H9 (cell line): Measurements from ENCODE around the gene PPM1H. TPM values are rescaled to one million over a fixed set of nuclear protein-coding genes. Genes with fewer than 3 reads are reported as not detected.
A peak's percentile ranks its signal among the peaks of the same experiment; 100 is the strongest.

Experiments used
- DNase-seq: peaks from one replicate; pipeline ENCODE4 v3.0.0-alpha.2; 2017
- H2AFZ ChIP-seq: one replicate; pipeline ENCODE4 v1.6.1; 2013; ENCODE audit warnings: mild to moderate bottlenecking, low read length, control low read depth, moderate library complexity
- H2AK5ac ChIP-seq: 2 replicates; pipeline ENCODE4 v1.6.1; 2013; ENCODE audit warnings: low read length, control low read depth, mixed read lengths; ENCODE audit not compliant: insufficient read length
- H2BK120ac ChIP-seq: one replicate; pipeline ENCODE4 v1.6.1; 2013; ENCODE audit warnings: low read depth, mild to moderate bottlenecking, low read length, control low read depth, inconsistent platforms; ENCODE audit not compliant: poor library complexity, severe bottlenecking
- H2BK12ac ChIP-seq: 2 replicates; pipeline ENCODE4 v1.6.1; 2013; ENCODE audit warnings: low read length, control low read depth, mixed read lengths, low read depth; ENCODE audit not compliant: insufficient read length
- H2BK15ac ChIP-seq: 2 replicates; pipeline ENCODE4 v1.6.1; 2013; ENCODE audit warnings: low read depth, low read length, control low read depth
- H2BK20ac ChIP-seq: one replicate; pipeline ENCODE4 v1.6.1; 2013; ENCODE audit warnings: low read depth, mild to moderate bottlenecking, low read length, control low read depth, inconsistent platforms; ENCODE audit not compliant: poor library complexity, severe bottlenecking
- H2BK5ac ChIP-seq: 2 replicates; pipeline ENCODE4 v1.6.1; 2013; ENCODE audit warnings: low read length, control low read depth, mixed read lengths; ENCODE audit not compliant: insufficient read length
- H3K14ac ChIP-seq: 2 replicates; pipeline ENCODE4 v1.6.1; 2013; ENCODE audit warnings: low read length, control low read depth; ENCODE audit not compliant: insufficient read depth
- H3K18ac ChIP-seq: 2 replicates; pipeline ENCODE4 v1.6.1; 2013; ENCODE audit warnings: low read depth, mild to moderate bottlenecking, mixed read lengths, low read length, control low read depth; ENCODE audit not compliant: insufficient read length
- H3K23ac ChIP-seq: 2 replicates; pipeline ENCODE4 v1.6.1; 2013; ENCODE audit warnings: low read length, control low read depth, mixed read lengths, low read depth; ENCODE audit not compliant: insufficient read length
- H3K23me2 ChIP-seq: 2 replicates; pipeline ENCODE4 v1.6.1; 2013; ENCODE audit warnings: low read depth, mild to moderate bottlenecking, mixed read lengths, low read length, control low read depth; ENCODE audit not compliant: insufficient read length, poor library complexity, severe bottlenecking
- H3K27ac ChIP-seq: 2 replicates; pipeline ENCODE4 v1.5.1; 2013; ENCODE audit warnings: low read length, control low read depth, mixed read lengths, low read depth; ENCODE audit not compliant: insufficient read length
- H3K27me3 ChIP-seq: 2 replicates; pipeline ENCODE4 v1.6.1; 2013; ENCODE audit warnings: low read length, control low read depth, inconsistent platforms; ENCODE audit not compliant: insufficient read depth
- H3K4ac ChIP-seq: 2 replicates; pipeline ENCODE4 v1.6.1; 2013; ENCODE audit warnings: low read depth, mild to moderate bottlenecking, control low read depth, inconsistent platforms, low read length, moderate library complexity
- H3K4me1 ChIP-seq: 2 replicates; pipeline ENCODE4 v1.6.1; 2013; ENCODE audit warnings: low read length, control low read depth, inconsistent platforms; ENCODE audit not compliant: insufficient read depth
- H3K4me2 ChIP-seq: 2 replicates; pipeline ENCODE4 v1.6.1; 2013; ENCODE audit warnings: low read length, control low read depth, mixed read lengths; ENCODE audit not compliant: insufficient read length, insufficient read depth
- H3K56ac ChIP-seq: 2 replicates; pipeline ENCODE4 v1.6.1; 2013; ENCODE audit warnings: low read depth, mild to moderate bottlenecking, mixed read lengths, low read length, control low read depth; ENCODE audit not compliant: insufficient read length
- H3K79me1 ChIP-seq: 2 replicates; pipeline ENCODE4 v1.6.1; 2013; ENCODE audit warnings: low read depth, mild to moderate bottlenecking, moderate library complexity, low read length, control low read depth, inconsistent platforms; ENCODE audit not compliant: insufficient read depth, poor library complexity, severe bottlenecking
- H3K79me2 ChIP-seq: 2 replicates; pipeline ENCODE4 v1.6.1; 2013; ENCODE audit warnings: low read length, control low read depth, inconsistent platforms; ENCODE audit not compliant: insufficient read depth
- H3K9ac ChIP-seq: 2 replicates; pipeline ENCODE4 v1.6.1; 2013; ENCODE audit warnings: low read length, control low read depth, mixed read lengths; ENCODE audit not compliant: insufficient read length; ENCODE audit errors: extremely low read depth
- H3K9me3 ChIP-seq: one replicate; pipeline ENCODE4 v1.6.1; 2013; ENCODE audit warnings: low read depth, low read length, inconsistent platforms; ENCODE audit not compliant: control insufficient read depth
- H3T11ph ChIP-seq: one replicate; pipeline ENCODE4 v1.6.1; 2013; ENCODE audit warnings: mild to moderate bottlenecking, low read length, control low read depth, inconsistent platforms
- H4K20me1 ChIP-seq: one replicate; pipeline ENCODE4 v1.6.1; 2013; ENCODE audit not compliant: control insufficient read depth, insufficient read length, insufficient read depth
- H4K5ac ChIP-seq: 2 replicates; pipeline ENCODE4 v1.6.1; 2013; ENCODE audit warnings: low read depth, mild to moderate bottlenecking, mixed read lengths, low read length, control low read depth; ENCODE audit not compliant: insufficient read length
- H4K8ac ChIP-seq: replicated peaks from 2 replicates; pipeline ENCODE4 v1.6.1; 2013; ENCODE audit warnings: low read length, control low read depth, mixed read lengths, low read depth; ENCODE audit not compliant: insufficient read length
- H4K91ac ChIP-seq: 2 replicates; pipeline ENCODE4 v1.6.1; 2013; ENCODE audit warnings: low read depth, mild to moderate bottlenecking, moderate library complexity, mixed read lengths, low read length, control low read depth; ENCODE audit not compliant: insufficient read length
- H3K27ac Mint-ChIP-seq, 3 experiments: 2 replicates in 2 of 3; 3 replicates in 1 of 3; pipeline ENCODE4 v1.8.0; 2020 to 2021; ENCODE audit warnings: mixed read lengths in 3 of 3, mild to moderate bottlenecking in 1 of 3, moderate library complexity in 1 of 3
- H3K27me3 Mint-ChIP-seq: 2 replicates; pipeline ENCODE4 v1.8.0; 2021; ENCODE audit warnings: low read depth, mild to moderate bottlenecking, moderate library complexity, mixed read lengths
- H3K36me3 Mint-ChIP-seq, 3 experiments: 2 replicates in 2 of 3; 3 replicates in 1 of 3; pipeline ENCODE4 v1.8.0; 2020 to 2021; ENCODE audit warnings: low read depth in 3 of 3, mixed read lengths in 3 of 3; ENCODE audit not compliant: insufficient read depth in 1 of 3
- H3K4me1 Mint-ChIP-seq, 2 experiments: 2 replicates each; pipeline ENCODE4 v1.8.0; 2020; ENCODE audit warnings: mixed read lengths in 2 of 2
- H3K4me3 Mint-ChIP-seq, 2 experiments: 2 replicates in 1 of 2; 3 replicates in 1 of 2; pipeline ENCODE4 v1.8.0; 2020 to 2021; ENCODE audit warnings: mild to moderate bottlenecking in 2 of 2, mixed read lengths in 2 of 2, moderate library complexity in 1 of 2
- H3K9me3 Mint-ChIP-seq, 2 experiments: 2 replicates in 1 of 2; 3 replicates in 1 of 2; pipeline ENCODE4 v1.8.0; 2020; ENCODE audit warnings: mild to moderate bottlenecking in 2 of 2, mixed read lengths in 2 of 2, moderate library complexity in 1 of 2
- WGBS: extraction: QIAGEN DNeasy Blood & Tissue Kit; methylation state at CpG from one replicate; pipeline ENCODE4 v1.1.7; 2013; ENCODE audit warnings: missing lambda C conversion rate, low lambda C conversion rate, mixed read lengths; ENCODE audit not compliant: insufficient read length; ENCODE audit errors: extremely low coverage; 5-methylcytosine and 5-hydroxymethylcytosine counted together
- total RNA-seq: library from RNA; stranded (reverse); gene quantifications from 2 replicates; pipeline ENCODE4 v1.2.1, GENCODE V29; 2021
- TF ChIP-seq, protein P1 (sequence below): fragments of 200-600 bp; sonication (generic); conservative IDR thresholded peaks from 3 replicates; pipeline ENCODE4 v1.8.0; 2021; ENCODE audit warnings: antibody characterized with exemption, mild to moderate bottlenecking

The PPM1H gene
- total RNA-seq, 1 experiment from 2014 or later: 22.1 TPM

DNA sequence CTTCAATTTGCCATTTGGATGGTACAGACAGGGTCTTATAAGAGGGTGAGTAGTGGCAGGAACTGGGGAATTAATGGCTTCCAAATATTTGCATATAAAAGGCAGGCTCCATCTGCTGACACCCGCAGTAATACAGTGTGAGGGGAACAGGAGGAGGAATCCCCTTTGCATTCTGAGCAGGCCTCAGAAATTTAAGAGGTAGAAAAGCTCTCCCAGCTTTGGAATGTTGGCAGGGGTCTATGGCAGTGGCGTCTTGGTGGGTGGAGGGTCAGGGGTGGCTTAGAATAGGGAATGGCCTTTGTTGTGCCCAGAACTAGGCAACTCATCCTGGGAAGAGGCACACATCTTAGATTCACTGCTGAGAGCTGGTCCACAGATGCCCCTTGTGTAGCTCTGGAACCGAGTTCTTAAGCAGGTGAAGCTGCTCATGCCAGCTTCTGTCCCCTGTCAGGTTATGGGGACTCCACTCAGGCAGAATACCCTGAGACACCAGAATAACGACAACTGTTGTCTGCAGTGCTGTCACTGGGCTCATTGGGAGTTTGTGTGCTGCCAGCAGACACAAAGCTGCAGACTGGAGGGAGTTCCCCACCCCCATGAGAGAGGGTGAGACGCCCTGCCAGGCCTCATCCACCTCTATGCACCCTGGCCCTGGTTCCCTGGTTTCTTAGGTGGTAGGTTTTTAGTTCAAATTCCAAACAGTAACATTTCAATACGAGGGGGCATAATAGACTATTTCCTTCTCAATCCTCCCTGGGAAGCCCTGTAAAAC lies 278.2 kb downstream of the PPM1H start:
- peaks cover 40% of the 10 kb centered on the region for H3K4me1 ChIP-seq

More for the DNA sequence above, 278.2 kb downstream of the PPM1H start:
- no peak overlapping the region for H2BK5ac ChIP-seq
- peaks cover 6 to 12% (median 8%) of the 10 kb centered on the region in 3 experiments; a peak in 5 of 7 replicates for H3K36me3 Mint-ChIP-seq
- no peaks in the 10 kb centered on the region for H3K23me2 ChIP-seq
- peak overlapping the region; percentile 63 for H4K91ac ChIP-seq
- WGBS: no CpG with 5 or more reads among the region's 6 CpGs
- no peak overlapping the region; a peak in 3 of 5 replicates for H3K4me3 Mint-ChIP-seq
- H3K14ac ChIP-seq: peak overlapping the region; percentile 43; the same call in 1 of the 2 replicates
- H3K9me3 ChIP-seq: no peaks in the 10 kb centered on the region
- no peak overlapping the region for H3K56ac ChIP-seq
- DNase-seq: peak; percentile 65
- no peak overlapping the region for H3K9ac ChIP-seq
- no peak overlapping the region for H2AK5ac ChIP-seq
- no peak overlapping the region for H3K4me2 ChIP-seq
- H2BK20ac ChIP-seq: no peak overlapping the region
- no peaks in the 10 kb centered on the region for H3K79me2 ChIP-seq
- peak overlapping the region; percentile 21 for H3K18ac ChIP-seq
- no peaks in the 10 kb centered on the region for H3K79me1 ChIP-seq
- no peaks in the 10 kb centered on the region; a peak in 1 of 5 replicates for H3K9me3 Mint-ChIP-seq
- peaks cover 8% of the 10 kb centered on the region; the same call in 1 of the 2 replicates for H3K27me3 ChIP-seq
- no peak overlapping the region for H3K23ac ChIP-seq
- H4K20me1 ChIP-seq: no peaks in the 10 kb centered on the region
- H3K27ac Mint-ChIP-seq: peak overlapping the region; percentile 56 to 98 (median 62); a peak in 6 of 7 replicates
- no peak overlapping the region for H2BK120ac ChIP-seq
- no peak overlapping the region for H2AFZ ChIP-seq
- H3T11ph ChIP-seq: no peak overlapping the region
- H2BK15ac ChIP-seq: no peak overlapping the region
- peaks cover 62% of the 10 kb centered on the region for H3K27me3 Mint-ChIP-seq
- peaks cover 89 to 91% of the 10 kb centered on the region in 2 experiments for H3K4me1 Mint-ChIP-seq
- H4K5ac ChIP-seq: no peak overlapping the region
- TF ChIP-seq, protein P1, sequence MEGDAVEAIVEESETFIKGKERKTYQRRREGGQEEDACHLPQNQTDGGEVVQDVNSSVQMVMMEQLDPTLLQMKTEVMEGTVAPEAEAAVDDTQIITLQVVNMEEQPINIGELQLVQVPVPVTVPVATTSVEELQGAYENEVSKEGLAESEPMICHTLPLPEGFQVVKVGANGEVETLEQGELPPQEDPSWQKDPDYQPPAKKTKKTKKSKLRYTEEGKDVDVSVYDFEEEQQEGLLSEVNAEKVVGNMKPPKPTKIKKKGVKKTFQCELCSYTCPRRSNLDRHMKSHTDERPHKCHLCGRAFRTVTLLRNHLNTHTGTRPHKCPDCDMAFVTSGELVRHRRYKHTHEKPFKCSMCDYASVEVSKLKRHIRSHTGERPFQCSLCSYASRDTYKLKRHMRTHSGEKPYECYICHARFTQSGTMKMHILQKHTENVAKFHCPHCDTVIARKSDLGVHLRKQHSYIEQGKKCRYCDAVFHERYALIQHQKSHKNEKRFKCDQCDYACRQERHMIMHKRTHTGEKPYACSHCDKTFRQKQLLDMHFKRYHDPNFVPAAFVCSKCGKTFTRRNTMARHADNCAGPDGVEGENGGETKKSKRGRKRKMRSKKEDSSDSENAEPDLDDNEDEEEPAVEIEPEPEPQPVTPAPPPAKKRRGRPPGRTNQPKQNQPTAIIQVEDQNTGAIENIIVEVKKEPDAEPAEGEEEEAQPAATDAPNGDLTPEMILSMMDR: no peak
- H3K4ac ChIP-seq: no peak overlapping the region
- no peak overlapping the region for H4K8ac ChIP-seq
- no peak overlapping the region for H3K27ac ChIP-seq
- peak overlapping the region; percentile 22 for H2BK12ac ChIP-seq
